IMR-90 (cell line): ENCODE measurements around the gene AATF. TPM values are rescaled to one million over a fixed set of nuclear protein-coding genes. Genes with fewer than 3 reads are reported as not detected.

Experiments used
- ATAC-seq: fragments of 200-7000 bp; cut with Tn5 transposase; 2 replicates; pipeline ENCODE4 v1.9.1; 2020; ENCODE audit warnings: low read depth, mild to moderate bottlenecking, moderate library complexity
- BruUV-seq: library from RNA; stranded (reverse); fragments of 400-500 nt; replicated peaks from 2 replicates; lab custom pipeline; 2021; lab: Mats Ljungman, UMichigan
- CTCF ChIA-PET: fragments of 300-600 bp; formaldehyde crosslinking; extraction: SDS; loops from one replicate; lab custom pipeline; 2021; ENCODE audit warnings: antibody characterized with exemption; lab: Yijun Ruan, JAX
- POLR2A ChIA-PET: fragments of 300-600 bp; sonication (Branson Sonifier 250); formaldehyde crosslinking; loops from one replicate; lab custom pipeline; 2022; ENCODE audit warnings: antibody characterized with exemption; ENCODE audit not compliant: unreplicated experiment; lab: Charles Lee
- DNase-seq: peaks from one replicate; pipeline ENCODE4 v3.0.0; 2013
- H2AFZ ChIP-seq: replicated peaks from 2 replicates; pipeline ENCODE3; 2013; ENCODE audit warnings: low read length, mild to moderate bottlenecking; ENCODE audit not compliant: poor library complexity
- H2AK5ac ChIP-seq: 2 replicates; pipeline ENCODE4 v1.6.1; 2013; ENCODE audit warnings: low read depth, low read length, inconsistent platforms
- H2AK9ac ChIP-seq: replicated peaks from 2 replicates; pipeline ENCODE3; 2013; ENCODE audit warnings: mild to moderate bottlenecking, low read depth, low read length, moderate library complexity; ENCODE audit not compliant: poor library complexity
- H2BK120ac ChIP-seq: 2 replicates; pipeline ENCODE4 v1.6.1; 2013; ENCODE audit warnings: low read depth, low read length, inconsistent platforms
- H2BK15ac ChIP-seq: 3 replicates; pipeline ENCODE4 v1.6.1; 2013; ENCODE audit warnings: low read depth, low read length, inconsistent platforms
- H2BK20ac ChIP-seq: 2 replicates; pipeline ENCODE4 v1.6.1; 2013; ENCODE audit warnings: low read depth, mild to moderate bottlenecking, inconsistent platforms, low read length, moderate library complexity
- H2BK5ac ChIP-seq: 2 replicates; pipeline ENCODE4 v1.6.1; 2013; ENCODE audit warnings: mild to moderate bottlenecking, low read depth, low read length, inconsistent platforms; ENCODE audit not compliant: poor library complexity, severe bottlenecking
- H3K14ac ChIP-seq: replicated peaks from 2 replicates; pipeline ENCODE4 v1.6.1; 2013; ENCODE audit warnings: low read depth, low read length, inconsistent platforms
- H3K18ac ChIP-seq: 2 replicates; pipeline ENCODE4 v1.6.1; 2013; ENCODE audit warnings: low read depth, low read length, control low read depth
- H3K23ac ChIP-seq: 2 replicates; pipeline ENCODE4 v1.6.1; 2013; ENCODE audit warnings: low read depth, low read length, inconsistent platforms
- H3K27ac ChIP-seq: 2 replicates; pipeline ENCODE4 v1.5.1; 2013; ENCODE audit warnings: mild to moderate bottlenecking, control low read depth, low read length; ENCODE audit not compliant: insufficient read depth
- H3K27me3 ChIP-seq: 2 replicates; pipeline ENCODE4 v1.6.1; 2013; ENCODE audit warnings: low read length; ENCODE audit not compliant: control insufficient read depth, insufficient read depth
- H3K36me3 ChIP-seq: 2 replicates; pipeline ENCODE4 v1.6.1; 2013; ENCODE audit warnings: low read length, mixed read lengths; ENCODE audit not compliant: control insufficient read depth, insufficient read depth
- H3K4ac ChIP-seq: 2 replicates; pipeline ENCODE4 v1.6.1; 2013; ENCODE audit warnings: low read depth, low read length, inconsistent platforms
- H3K4me1 ChIP-seq: 2 replicates; pipeline ENCODE4 v1.6.1; 2013; ENCODE audit warnings: low read length, mixed read lengths; ENCODE audit not compliant: control insufficient read depth, insufficient read depth
- H3K4me2 ChIP-seq: 2 replicates; pipeline ENCODE4 v1.6.1; 2013; ENCODE audit warnings: low read depth, mild to moderate bottlenecking, control low read depth, low read length, moderate library complexity
- H3K4me3 ChIP-seq: 2 replicates; pipeline ENCODE4 v1.5.1; 2013; ENCODE audit warnings: low read depth, mild to moderate bottlenecking, control low read depth, low read length, moderate library complexity; ENCODE audit not compliant: insufficient read depth
- H3K56ac ChIP-seq: 2 replicates; pipeline ENCODE4 v1.6.1; 2013; ENCODE audit warnings: low read length, inconsistent platforms; ENCODE audit not compliant: insufficient read depth; ENCODE audit errors: extremely low read depth
- H3K79me1 ChIP-seq, 2 experiments: 2 replicates each; pipeline ENCODE4 v1.6.1; 2013; ENCODE audit warnings: low read length in 2 of 2, inconsistent platforms in 1 of 2, low read depth in 1 of 2
- H3K9ac ChIP-seq: 2 replicates; pipeline ENCODE4 v1.6.1; 2013; ENCODE audit warnings: low read depth, low read length, control low read depth
- H3K9me1 ChIP-seq: 2 replicates; pipeline ENCODE4 v1.6.1; 2013; ENCODE audit warnings: low read length, inconsistent platforms; ENCODE audit not compliant: insufficient read depth
- H3K9me3 ChIP-seq: 2 replicates; pipeline ENCODE4 v1.6.1; 2013; ENCODE audit warnings: low read length; ENCODE audit not compliant: control insufficient read depth, insufficient read depth
- H4K20me1 ChIP-seq: 2 replicates; pipeline ENCODE4 v1.6.1; 2013; ENCODE audit warnings: low read length, inconsistent platforms; ENCODE audit not compliant: insufficient read depth
- H4K5ac ChIP-seq: 2 replicates; pipeline ENCODE4 v1.6.1; 2013; ENCODE audit warnings: mild to moderate bottlenecking, low read depth, low read length, control low read depth
- H4K8ac ChIP-seq, 2 experiments: 2 replicates each; pipeline ENCODE4 v1.6.1; 2013; ENCODE audit warnings: low read depth in 2 of 2, low read length in 2 of 2, control low read depth in 1 of 2, inconsistent platforms in 1 of 2
- H4K91ac ChIP-seq: 2 replicates; pipeline ENCODE4 v1.6.1; 2013; ENCODE audit warnings: low read depth, low read length, inconsistent platforms; ENCODE audit not compliant: insufficient read depth
- CEBPB ChIP-seq: IDR thresholded peaks from 2 replicates; pipeline ENCODE4 v1.6.1; 2012; ENCODE audit warnings: low read depth, low read length, improper control_type of control experiment
- FOS ChIP-seq: fragments of 150-350 bp; IDR thresholded peaks from 2 replicates; pipeline ENCODE4 v1.6.1; 2016; ENCODE audit warnings: low read depth, low read length
- MAZ ChIP-seq: IDR thresholded peaks from 2 replicates; pipeline ENCODE4 v1.6.1; 2012; ENCODE audit warnings: low read depth, mild to moderate bottlenecking, low read length, improper control_type of control experiment, moderate library complexity, borderline replicate concordance
- NFE2L2 ChIP-seq: fragments of 150-350 bp; IDR thresholded peaks from 2 replicates; pipeline ENCODE4 v1.6.1; 2016; ENCODE audit warnings: low read depth, mild to moderate bottlenecking, low read length
- RAD21 ChIP-seq: IDR thresholded peaks from 2 replicates; pipeline ENCODE4 v1.6.1; 2012; ENCODE audit warnings: low read length, improper control_type of control experiment
- RCOR1 ChIP-seq: IDR thresholded peaks from 2 replicates; pipeline ENCODE4 v1.6.1; 2012; ENCODE audit warnings: mild to moderate bottlenecking, low read length, improper control_type of control experiment; ENCODE audit not compliant: insufficient replicate concordance
- WGBS, 2 experiments: methylation state at CpG; one replicate each; pipeline versions ENCODE4 v1.1.5 to v1.1.7; 2013; ENCODE audit warnings: missing lambda C conversion rate in 2 of 2; ENCODE audit not compliant: insufficient read length in 1 of 2; ENCODE audit errors: extremely low coverage in 2 of 2; 5-methylcytosine and 5-hydroxymethylcytosine counted together
- dilution Hi-C: fragments of 300-500 bp; cut with HindIII; formaldehyde crosslinking; loops from one replicate; pipeline ENCODE4 v1.14.3; 2018; ENCODE audit warnings: low sequenced_read_pairs; ENCODE audit not compliant: unreplicated experiment
- in situ Hi-C: fragments of 300-500 bp; cut with MboI; formaldehyde crosslinking; loops from 3 replicates; pipeline ENCODE4 v1.14.3; 2019; ENCODE audit warnings: low sequenced_read_pairs, inconsistent platforms, mixed read lengths
- intact Hi-C: fragments of 100-400 bp; cut with micrococcal nuclease; formaldehyde crosslinking; loops from 2 replicates; pipeline ENCODE4 v1.10.0; 2022
- polyA plus RNA-seq, 3 experiments: library from polyadenylated mRNA; depleted of rRNA; stranded (reverse); fragments of >200 nt; gene quantifications; 2 replicates each; pipeline ENCODE4 v1.2.3, GENCODE V29; 2012; ENCODE audit warnings: low replicate concordance in 1 of 3
- total RNA-seq: library from RNA; depleted of rRNA; stranded (reverse); fragments of >200 nt; gene quantifications from 2 replicates; pipeline ENCODE4 v1.2.3, GENCODE V29; 2012
- TF ChIP-seq, protein P1 (sequence below): fragments of 150-350 bp; IDR thresholded peaks from 2 replicates; pipeline ENCODE4 v1.6.1; 2017; ENCODE audit warnings: mild to moderate bottlenecking, antibody characterized with exemption, low read length, low read depth

The AATF gene
- total and polyA plus RNA-seq, 2 of the 4 experiments (the other 2 are of a cell fraction): 21.0 to 34.8 TPM

DNA sequence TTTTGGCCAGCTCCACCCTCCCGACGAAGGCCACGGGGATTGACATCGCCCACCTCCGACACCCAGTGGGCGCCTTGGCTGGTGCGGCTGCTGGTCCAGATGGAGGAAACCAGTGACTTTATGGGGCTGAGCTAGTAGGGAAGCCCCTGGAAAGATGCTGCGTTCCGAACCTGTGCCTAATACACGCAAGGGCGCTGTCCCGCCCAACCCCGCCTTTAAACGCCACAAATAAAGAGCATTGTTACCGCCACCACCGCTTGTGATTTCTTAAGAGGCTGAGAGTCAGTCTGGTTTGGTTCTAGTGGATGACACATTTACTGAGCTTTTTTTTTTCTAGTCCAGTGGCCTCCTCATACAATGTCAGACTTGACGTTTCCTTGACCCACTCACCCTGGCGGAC is 107.9 kb downstream of the AATF start:
- no peaks in the 10 kb centered on the region for H4K20me1 ChIP-seq
- H3K9me1 ChIP-seq: no peaks in the 10 kb centered on the region; the same call in 1 of the 2 replicates
- no peak overlapping the region for H2AFZ ChIP-seq
- no TSS peak for BruUV-seq
- H3K56ac ChIP-seq: no peak overlapping the region
- no peak overlapping the region for H3K23ac ChIP-seq
- no peak overlapping the region for H2AK5ac ChIP-seq
- ChIA-PET CTCF (no interaction called here), POLR2A (no interaction called here)
- no peak overlapping the region for H2BK15ac ChIP-seq
- in situ Hi-C loops: no loop called here
- H3K4ac ChIP-seq: no peak overlapping the region
- no peak overlapping the region for H3K27ac ChIP-seq
- H4K5ac ChIP-seq: no peak overlapping the region
- no peak overlapping the region for H4K91ac ChIP-seq
- dilution Hi-C loops: loop anchor here (25.0 kb wide), 1 partner anchor 419 kb away; no protein-coding TSS in a partner anchor
- no peak overlapping the region for H3K9ac ChIP-seq
- H3K27me3 ChIP-seq: no peaks in the 10 kb centered on the region
- no peak overlapping the region for H3K18ac ChIP-seq
- peaks cover 3% of the 10 kb centered on the region; the same call in 1 of the 2 replicates for H3K4me1 ChIP-seq
- no peak overlapping the region for H3K14ac ChIP-seq
- H3K4me3 ChIP-seq: no peak overlapping the region
- H3K79me1 ChIP-seq: no peaks in the 10 kb centered on the region; a peak in 1 of 4 replicates
- no peak overlapping the region for H2AK9ac ChIP-seq
- no peak overlapping the region for H3K4me2 ChIP-seq
- H2BK20ac ChIP-seq: no peak overlapping the region
- no peak for ATAC-seq
- H2BK120ac ChIP-seq: no peak overlapping the region
- TF ChIP-seq RAD21: no peak
- no peak for TF ChIP-seq RCOR1
- TF ChIP-seq FOS: no peak
- TF ChIP-seq MAZ: no peak
- no peak for TF ChIP-seq NFE2L2
- TF ChIP-seq, protein P1, sequence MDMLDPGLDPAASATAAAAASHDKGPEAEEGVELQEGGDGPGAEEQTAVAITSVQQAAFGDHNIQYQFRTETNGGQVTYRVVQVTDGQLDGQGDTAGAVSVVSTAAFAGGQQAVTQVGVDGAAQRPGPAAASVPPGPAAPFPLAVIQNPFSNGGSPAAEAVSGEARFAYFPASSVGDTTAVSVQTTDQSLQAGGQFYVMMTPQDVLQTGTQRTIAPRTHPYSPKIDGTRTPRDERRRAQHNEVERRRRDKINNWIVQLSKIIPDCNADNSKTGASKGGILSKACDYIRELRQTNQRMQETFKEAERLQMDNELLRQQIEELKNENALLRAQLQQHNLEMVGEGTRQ: no peak
- TF ChIP-seq CEBPB: no peak
- H4K8ac ChIP-seq: no peak overlapping the region
- no peak overlapping the region for H2BK5ac ChIP-seq
- no peaks in the 10 kb centered on the region for H3K9me3 ChIP-seq
- DNase-seq: no peak
- intact Hi-C loops: no loop called here
- peaks cover 9% of the 10 kb centered on the region for H3K36me3 ChIP-seq
- WGBS, 2 experiments: no CpG with 5 or more reads among the region's 18 CpGs
